DMS53 treated with DMSO at 0.1 percent for 48 hours (cell line): ENCODE results near the gene BHLHE41.
A peak's percentile ranks its signal among the peaks of the same experiment; 100 is the strongest.

Experiments used
- DNase-seq: peaks from one replicate; lab custom pipeline; 2025; ENCODE audit not compliant: unreplicated experiment; lab: John Stamatoyannopoulos, UW

BHLHE41 gene

DNA sequence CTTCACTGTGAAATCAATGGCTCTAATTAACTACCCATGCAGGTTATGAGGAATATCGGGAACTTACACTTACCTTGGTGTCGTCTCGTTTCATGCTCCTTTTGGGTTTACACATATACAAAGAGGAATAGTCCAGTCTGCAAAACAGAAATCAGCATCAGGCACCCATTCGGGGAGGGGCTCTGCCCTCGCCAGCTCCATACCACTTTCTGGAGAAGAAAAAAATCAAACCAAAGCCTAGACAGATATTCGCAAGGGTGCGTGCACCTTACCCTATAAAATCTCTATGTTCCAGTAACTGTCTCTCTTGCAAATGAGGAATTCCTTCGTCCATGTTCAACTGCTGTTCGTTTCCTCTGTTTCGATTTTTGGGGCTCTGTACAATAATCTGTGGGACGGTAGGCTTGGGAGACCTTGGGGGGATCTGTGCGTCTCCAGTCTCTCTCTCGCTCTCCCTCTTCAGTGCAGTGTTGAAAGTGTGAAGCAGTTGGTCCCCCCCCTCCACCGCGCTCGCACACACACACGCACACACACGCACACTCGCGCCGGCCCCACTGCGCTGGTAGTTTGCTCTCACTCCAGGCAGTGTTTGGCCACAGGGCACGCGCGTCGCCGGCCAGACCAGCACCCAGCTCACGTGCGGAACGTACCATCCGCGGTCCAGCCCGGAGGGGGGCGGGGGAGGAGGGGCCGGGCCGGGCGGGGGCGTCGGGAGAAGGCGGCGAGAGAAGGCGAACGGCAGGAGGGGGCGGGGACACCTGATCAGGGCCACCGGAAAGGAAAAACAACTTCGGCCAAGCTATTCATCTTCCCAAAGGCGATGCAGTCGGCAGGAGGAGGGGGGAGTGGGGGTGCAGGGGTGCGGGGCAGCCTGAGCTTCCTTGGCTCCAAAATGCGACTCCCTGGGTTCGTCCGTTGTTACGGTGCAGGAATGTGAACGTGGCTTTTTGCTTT is at the start of gene BHLHE41:
Gene BHLHE41 (minus strand): TSS at position 592 of the 954 bp plus-strand sequence. CDS start 258 bp downstream, at position 334.
- DNase-seq: no peak

DNA sequence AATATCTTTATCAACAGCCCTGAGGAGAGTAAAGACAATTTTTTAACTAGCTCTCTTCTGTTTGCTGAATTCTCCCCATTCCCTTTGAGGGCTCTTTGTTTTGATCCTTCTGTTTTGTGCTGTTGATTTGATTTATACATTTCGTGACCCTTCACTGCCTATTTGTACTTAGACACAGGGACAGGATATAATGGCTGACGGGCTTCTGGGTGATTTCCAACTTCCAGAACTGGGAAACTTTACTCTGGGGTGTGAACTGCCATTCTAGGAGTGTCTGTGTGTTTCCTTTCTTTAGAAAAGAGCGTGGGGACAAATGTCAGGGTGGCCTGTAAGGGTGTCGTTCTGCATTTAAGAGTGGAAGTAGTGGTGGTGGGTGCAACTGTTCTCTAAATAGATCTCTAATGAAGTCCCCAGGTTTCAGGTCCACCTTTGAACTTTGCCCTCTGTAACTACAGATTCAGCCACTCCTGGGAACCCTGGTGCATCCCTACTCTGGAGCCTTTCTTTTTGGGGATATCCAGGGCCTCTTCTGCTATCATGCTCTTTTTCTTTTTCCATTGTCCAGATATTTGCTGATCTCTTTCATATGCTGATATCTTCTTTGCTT is 48.2 kb upstream of the BHLHE41 start:
- no peak for DNase-seq

DNA sequence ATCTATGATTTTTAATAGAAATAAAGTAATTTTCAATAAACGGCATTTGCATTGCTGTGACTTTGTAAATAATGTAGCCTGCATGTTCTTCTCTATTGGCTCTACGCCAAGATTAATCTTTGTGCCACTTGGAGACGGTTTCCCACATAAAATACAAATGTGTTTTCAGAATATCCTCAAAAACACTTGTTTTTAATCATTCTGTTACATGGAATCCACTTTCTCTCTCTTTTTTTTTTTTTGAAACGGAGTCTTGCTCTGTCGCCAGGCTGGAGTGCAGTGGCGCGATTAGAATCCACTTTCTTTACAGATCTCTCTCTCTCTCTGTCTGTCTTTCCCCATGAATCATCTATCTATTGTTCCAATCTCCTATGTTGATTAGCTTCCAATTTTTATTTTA is 47.7 kb upstream of the BHLHE41 start:
- no peak for DNase-seq

DNA sequence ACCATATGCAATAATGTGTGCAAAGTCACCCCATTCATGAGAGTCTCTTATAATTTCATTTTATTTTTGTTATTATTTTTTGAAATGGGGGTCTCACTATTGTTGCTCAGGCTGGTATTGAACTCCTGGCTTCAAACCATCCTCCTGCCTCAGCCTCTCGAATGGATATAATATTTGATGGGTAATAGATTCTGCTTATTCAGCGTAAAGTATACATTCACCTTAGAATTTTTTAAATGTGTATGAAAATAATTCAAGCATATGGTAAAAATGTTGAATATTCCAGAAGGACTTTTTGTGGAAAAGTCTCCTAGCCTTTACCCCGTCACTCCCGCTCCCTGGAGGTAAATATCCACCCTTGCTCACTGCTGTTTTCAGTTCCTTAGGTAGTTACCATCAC is 47.2 kb upstream of the BHLHE41 start:
- DNase-seq: no peak

DNA sequence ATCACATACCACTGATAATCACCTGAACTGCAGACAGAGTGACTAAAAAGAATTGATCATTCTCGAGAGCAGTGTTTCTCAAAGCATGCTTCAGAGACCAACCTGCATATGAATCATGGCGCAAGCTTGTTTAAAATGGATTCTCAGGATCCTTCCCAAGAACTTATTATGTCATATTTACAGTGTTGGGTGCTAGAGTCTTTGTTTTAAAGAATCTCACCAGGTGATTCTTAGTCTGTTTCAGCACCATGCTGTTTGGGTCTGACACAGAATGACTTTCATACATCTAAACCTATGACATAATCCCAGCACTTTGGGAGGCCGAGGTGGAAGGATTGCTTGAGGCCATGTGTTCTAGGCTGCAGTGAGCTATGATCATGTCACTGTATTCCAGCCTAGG is 39.3 kb upstream of the BHLHE41 start:
- no peak for DNase-seq

DNA sequence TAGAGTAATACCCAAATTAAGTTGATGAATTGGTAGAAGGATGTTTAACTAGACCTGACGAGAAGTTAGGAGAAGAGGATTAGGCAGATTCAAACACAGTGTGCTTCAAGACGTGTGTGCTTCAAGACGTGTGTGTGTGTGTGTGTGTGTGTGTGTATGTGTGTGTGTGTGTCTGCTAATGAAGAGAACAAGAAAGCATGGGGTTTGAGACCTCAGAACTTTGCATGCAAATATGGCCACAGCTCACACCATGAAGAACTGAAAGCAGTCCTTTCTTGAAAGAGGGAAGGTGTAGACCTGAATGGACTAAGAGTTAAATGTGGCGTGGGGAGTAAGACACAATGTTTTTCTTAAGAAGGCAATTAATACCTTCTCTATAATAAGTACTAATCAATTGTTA is 38.1 kb upstream of the BHLHE41 start:
- DNase-seq: no peak

DNA sequence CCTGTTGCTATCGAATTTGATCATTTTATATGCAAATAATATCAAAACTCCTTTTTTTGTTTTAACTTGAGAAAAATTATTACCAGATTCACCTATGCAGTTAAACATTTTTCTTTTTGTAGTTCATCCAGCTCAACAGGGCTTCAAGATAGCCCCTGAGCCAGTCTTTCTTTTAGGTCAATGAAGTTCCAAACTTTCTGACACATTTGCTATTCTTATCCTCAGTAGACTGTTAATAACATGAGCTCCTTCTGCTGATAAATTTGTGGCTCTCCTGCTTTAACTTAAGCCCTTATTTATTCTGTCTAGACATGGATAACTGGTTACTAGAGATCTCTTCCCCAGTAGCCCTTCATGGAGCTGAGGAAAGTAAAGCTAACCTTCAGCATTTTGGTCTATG is 37.3 kb upstream of the BHLHE41 start:
- no peak for DNase-seq

DNA sequence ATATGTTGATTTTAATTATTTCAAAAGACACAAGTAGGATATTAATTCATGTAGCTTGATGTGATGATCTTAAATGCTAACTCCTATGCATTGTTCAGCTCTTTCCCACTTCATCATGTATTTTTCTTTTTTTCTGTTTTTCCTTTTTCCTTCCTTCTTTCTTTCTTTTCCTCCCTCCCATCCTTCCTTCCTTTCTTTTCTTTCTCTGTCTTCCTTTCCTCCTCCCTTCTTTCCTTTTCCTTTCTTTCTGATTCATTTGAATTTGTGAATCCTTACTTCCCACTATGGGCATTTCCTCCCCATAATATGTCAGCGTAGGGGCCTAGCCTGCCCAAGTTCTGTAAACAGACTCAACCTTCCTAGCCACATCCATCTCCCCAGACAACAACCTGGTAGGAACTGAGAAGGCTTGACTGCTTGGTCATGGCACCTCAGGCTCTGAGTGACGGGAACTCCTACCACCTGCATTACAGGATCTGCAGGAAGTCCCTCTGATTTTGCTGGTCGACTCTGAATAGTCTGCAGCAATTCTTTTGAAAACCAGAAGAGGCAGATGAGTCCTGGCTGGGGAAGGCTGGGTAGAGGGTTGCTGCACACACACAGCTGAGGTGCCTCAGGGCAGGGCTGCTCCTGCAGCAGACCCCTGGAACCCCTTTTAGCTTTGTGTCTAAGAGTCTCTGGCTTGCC is 33.4 kb upstream of the BHLHE41 start:
- DNase-seq: peak; percentile 87

DNA sequence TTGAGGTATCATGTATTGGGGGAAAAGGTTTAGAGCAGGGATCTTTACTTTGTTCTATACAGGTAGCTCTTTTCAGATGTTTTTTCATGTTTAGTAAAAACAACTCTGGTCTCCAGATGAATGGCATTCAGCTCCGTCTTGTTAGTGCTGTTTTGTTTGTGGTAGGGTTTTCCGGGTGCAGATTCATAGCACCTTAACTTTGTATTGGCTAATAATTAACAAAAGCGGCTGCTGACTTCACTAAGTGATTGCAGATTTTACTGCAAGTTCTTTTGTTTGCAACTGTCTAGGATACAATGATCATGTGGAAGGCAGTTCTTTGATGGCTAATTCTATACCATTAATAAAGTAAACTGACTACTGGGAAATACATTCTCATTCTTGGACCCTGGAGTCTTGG is 32.2 kb upstream of the BHLHE41 start:
- DNase-seq: peak; percentile 98

DNA sequence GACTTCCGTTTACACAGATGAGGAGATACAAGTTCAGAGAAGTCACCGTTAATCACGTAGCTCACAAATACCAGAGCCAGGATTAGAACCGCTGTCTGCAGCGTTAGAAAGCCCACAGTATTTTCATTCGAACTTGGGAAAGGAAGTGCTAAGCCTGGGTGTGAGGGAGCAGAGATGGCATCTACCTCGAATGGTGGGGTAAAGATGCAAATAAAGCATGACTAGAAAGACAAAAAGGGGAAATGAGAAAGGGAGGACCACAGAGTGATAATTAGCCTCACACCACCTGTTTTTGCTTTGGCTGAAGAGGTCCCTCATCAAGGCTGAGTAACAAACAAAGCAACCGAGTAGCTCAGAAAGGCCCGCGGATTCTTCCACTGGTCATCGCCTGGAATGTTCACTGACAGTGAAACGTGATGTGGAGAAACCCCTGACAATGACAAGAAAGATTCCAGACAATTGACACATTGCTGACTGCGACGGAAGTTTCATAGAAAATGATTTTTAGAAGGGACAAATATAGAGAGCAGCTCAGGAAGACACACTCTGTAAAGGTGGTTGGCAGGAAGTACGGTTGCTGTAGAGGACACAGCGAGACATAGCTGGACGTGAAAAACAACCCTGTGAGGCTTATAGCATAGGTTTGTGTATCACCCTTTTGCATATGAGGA is 31.5 kb upstream of the BHLHE41 start:
- peak; percentile 86 for DNase-seq

DNA sequence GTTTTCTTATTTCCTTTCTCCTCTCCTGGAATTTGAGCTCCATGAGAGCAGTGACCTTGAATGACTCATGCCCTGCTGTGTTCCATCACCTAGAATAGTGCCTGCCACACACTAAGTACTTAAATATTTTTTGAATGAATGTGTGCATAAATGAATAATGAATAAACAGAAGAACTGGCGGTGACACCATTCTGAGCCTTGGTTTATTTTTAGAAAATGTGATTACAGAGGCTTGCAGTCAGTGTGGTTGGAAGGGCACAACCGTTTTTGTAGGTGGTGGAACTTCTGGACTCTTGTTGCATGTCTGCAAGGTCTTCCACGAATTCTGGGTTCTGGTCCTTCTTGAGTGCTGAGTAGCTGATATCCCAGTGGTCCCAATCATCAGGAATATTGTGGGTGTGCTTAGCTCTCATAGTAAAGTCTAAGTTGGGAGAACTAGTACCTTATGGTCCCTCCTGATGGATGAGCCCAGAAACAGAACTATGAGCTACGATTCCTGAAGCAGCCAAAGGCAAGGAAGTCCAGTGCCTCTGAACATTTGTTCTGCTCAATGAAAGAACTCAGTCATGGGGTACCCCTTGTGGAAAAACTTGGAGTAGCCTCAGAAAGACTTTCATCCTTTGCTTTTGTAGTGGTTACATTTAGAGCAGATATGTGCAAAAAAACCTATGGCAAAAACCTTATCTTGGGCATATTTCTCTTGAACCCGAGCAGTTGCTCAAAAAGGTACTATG is 28.8 kb upstream of the BHLHE41 start:
- DNase-seq: peak; percentile 73

DNA sequence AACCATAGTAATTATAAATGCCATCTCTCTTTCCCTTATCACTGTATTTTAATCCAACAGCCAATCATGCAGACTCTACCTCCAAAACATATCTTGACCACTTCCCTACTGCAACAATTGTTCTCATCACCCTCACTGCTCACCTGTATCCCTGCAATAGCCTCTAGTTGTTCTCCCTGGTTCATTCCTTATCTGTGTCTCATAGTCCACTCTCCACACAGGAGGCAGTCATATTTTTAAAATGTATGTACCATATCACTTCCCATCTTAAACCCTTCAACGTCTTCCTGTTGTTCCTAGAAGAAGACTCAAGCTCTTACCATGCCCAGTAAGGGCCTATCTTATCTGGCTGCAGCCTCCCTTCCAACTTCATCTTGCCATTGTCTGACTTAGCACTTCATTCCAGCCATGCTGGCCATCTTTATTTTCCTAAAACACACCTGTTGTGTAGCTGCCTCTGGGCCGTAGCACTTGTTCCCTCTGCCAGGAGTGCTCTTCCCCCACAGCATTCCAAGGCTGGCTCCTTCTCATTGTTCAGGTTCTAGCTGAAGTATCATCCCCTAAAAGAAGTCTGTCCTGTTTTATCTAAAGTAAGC is 27.8 kb upstream of the BHLHE41 start:
- DNase-seq: no peak

DNA sequence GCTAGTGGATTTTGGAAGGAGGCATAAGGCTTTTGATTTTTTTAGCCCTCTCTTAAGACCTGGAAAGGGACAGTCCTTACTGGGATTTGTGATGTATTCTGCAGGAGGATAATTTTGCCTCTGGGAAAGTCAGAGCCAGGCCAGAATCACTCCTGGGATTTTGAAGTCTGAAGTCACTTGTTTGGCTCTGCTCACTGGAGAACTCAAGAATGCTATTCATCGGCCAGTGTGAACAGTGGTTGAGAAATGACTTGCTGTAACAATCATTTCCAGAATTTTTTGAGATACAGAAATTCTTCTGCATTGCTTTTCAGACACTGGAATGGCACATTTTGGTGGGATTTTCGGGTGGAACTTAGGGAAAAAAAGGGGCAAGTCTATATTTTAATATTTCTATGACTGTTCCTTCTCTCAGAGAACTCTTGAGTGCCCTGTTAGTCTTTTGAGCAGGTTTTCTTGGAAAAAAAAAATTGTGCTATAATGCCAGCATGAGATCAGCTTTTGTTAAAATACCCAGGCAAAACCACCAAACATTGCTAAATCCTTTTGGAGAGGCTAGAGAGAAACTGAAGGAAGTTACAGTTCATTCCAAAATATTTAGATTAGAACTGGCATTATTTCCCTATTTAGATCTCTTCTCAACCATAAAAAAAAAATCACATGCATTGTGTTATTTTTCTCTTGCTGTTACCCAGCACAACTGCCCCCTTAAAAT is 26.1 kb upstream of the BHLHE41 start:
- DNase-seq: no peak

DNA sequence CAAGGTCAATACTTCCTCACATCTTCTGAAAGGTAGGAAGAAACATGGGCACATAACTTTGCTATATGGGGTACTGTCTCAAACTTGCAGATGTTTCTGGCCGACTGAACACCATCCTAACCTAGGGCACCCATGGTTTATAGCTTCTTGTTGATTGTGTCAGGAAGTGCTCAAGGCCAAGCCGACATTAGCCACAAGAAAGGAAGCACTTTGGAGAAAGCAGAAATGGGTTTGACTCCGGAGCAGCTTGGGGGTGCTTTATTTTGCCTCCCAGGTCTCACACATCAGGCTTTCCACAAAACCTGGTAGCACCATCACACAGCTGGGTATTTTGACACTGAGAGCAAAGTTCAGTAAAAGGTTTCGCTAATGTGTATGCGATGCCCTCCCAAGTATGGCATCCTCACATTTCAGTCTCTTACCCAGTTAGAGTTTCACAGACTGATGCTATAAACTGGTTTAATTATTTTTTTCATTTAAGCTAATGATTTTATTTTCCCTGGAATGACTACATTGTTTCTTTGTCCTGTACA is 25.2 kb upstream of the BHLHE41 start:
- no peak for DNase-seq

DNA sequence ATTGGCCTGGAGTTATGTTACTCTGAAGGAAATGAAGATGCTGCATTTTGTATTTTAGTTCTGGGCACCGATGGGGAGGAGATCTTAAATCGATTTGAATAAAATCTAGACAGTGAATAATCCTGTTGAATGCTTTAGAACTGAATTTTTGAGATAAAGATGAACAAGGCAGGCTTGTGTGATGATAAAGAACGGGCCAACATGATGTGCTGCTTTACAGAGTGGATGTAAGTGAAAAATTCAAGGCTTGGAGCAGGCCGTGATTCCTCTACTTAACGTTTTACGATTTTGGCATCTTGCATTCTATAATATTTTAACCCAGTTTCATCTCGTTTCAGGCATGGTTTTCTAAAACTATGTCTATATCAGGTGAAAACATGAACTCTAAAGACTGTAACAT is 23.5 kb upstream of the BHLHE41 start:
- DNase-seq: no peak

DNA sequence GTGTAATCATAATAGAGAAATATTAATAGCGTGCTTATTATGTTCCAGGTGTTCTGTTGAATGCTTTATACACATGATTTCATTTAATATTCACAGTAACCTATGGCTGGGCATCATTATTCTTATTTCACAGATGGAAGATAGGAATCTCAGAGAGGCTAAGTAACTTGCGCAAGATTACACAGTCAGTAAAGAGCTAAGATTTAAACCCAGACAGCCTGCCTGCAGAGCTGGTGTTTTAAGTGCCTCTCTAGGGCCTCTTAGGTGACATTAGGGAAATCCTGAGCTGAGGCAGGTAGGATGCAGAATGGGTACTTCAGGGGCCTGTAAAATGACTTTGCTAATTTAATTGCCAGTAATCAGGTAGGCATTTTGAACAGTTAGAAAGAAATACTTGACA is 18.5 kb upstream of the BHLHE41 start:
- DNase-seq: no peak

DNA sequence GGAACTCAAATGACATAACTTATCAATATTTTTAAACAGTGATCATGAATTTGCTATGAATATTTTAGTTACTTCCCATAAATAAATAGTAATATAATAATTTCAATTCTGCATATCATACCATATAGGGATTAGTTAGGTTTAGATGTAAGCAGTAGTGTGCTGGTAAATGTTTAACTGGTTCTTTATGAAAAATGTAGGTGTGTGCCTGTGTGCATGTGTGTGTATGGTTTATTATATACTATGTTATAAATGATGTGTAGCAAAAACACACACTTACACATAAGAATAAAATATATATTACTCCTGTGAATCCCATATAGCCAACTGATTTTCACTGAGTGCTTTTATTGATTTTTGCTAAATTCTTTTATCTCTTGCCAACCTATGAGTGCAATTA is 14.0 kb upstream of the BHLHE41 start:
- no peak for DNase-seq

DNA sequence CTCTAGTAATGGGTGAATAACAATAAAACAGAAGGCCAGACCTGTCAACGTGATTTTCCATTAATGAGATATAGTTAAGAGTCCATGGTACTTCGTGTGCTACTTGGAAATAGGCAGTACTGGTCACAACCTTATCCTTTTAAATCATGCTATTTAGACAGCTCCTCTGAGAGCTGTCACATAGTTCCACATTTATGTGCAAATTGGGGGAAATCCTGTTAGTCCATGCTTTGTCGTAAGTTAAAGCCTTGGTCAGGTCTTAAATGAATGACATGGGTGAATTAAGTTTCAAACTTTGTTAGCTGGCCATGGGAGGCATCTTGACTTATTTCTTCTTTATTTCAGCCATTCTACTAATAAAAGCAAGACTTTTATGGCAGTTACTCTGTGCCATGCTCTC is 11.9 kb upstream of the BHLHE41 start:
- no peak for DNase-seq

DNA sequence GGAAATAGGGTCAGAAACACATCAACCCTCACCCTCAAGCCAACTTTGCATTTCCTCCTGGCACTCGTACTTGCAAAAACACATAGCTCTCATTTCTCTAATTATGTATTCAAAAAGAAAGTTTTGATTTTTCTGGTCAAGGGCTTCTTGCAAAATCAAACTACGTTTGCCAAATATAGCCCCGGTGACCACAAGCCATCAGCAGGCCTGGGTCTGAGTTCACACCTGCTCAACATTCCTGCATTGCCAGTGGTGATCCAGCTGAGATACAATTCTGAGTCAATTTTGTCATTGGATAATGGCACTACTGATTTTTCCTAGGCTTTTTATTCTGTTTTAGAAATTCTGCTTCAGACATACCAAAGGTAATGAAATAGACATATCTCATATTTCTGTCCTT is 10.7 kb upstream of the BHLHE41 start:
- DNase-seq: no peak
